K562 (cell line): Measurements from ENCODE around the gene ERF. TPM values are rescaled to one million over a fixed set of nuclear protein-coding genes. Genes with fewer than 3 reads are reported as not detected.

Source experiments
- AFF1 ChIP-seq, 2 experiments: fragments of 450-650 bp; IDR thresholded peaks; 2 replicates each; pipeline ENCODE4 v1.6.1; 2018; ENCODE audit warnings: mild to moderate bottlenecking in 2 of 2, low read depth in 1 of 2; ENCODE audit not compliant: partially characterized antibody in 2 of 2
- ARHGAP35 ChIP-seq: fragments of 450-650 bp; IDR thresholded peaks from 2 replicates; pipeline ENCODE4 v1.6.1; 2018; ENCODE audit not compliant: partially characterized antibody
- ARID4B ChIP-seq: sonication (generic); formaldehyde crosslinking; IDR thresholded peaks from 2 replicates; pipeline ENCODE4 v1.8.0; 2022; ENCODE audit warnings: mild to moderate bottlenecking, missing genetic modification reagents
- ATF1 ChIP-seq, 2 experiments: fragments of 450-650 bp in 1 of 2; IDR thresholded peaks; 2 replicates each; pipeline ENCODE4 v1.6.1; 2016; ENCODE audit warnings: missing compliant biosample characterization in 1 of 2, missing genetic modification characterization in 1 of 2
- BRF2 ChIP-seq: IDR thresholded peaks from 3 replicates; pipeline ENCODE4 v1.6.1; 2011; ENCODE audit warnings: borderline replicate concordance, mild to moderate bottlenecking; ENCODE audit not compliant: insufficient read length, insufficient read depth
- CEBPB ChIP-seq: fragments of 450-650 bp; IDR thresholded peaks from 2 replicates; pipeline ENCODE4 v1.6.1; 2016; ENCODE audit warnings: missing genetic modification characterization, missing compliant biosample characterization
- CHCHD3 ChIP-seq: fragments of 250-450 bp; sonication (Bioruptor Pico); IDR thresholded peaks from 2 replicates; pipeline ENCODE4 v2.1.2; 2022; ENCODE audit warnings: mild to moderate bottlenecking
- ELF1 ChIP-seq: fragments of 200-800 bp; sonication (Bioruptor generic); IDR thresholded peaks from 2 replicates; pipeline ENCODE4 v1.6.1; 2016; ENCODE audit warnings: missing genetic modification characterization, missing compliant biosample characterization
- ETV6 ChIP-seq, 3 experiments: fragments of 150-350 bp in 1 of 3; sonication (generic) in 1 of 3; formaldehyde crosslinking in 1 of 3; IDR thresholded peaks; 2 replicates each; pipeline versions ENCODE4 v1.6.1 to v1.8.0; 2014 to 2022; ENCODE audit warnings: borderline replicate concordance in 2 of 3, low read depth in 2 of 3, antibody characterized with exemption in 1 of 3, low read length in 1 of 3, mild to moderate bottlenecking in 1 of 3, missing genetic modification reagents in 1 of 3
- HDAC2 ChIP-seq: fragments of 450-650 bp; IDR thresholded peaks from 2 replicates; pipeline ENCODE4 v1.6.1; 2016; ENCODE audit warnings: mild to moderate bottlenecking
- ILK ChIP-seq: fragments of 450-650 bp; IDR thresholded peaks from 2 replicates; pipeline ENCODE4 v1.6.1; 2016; ENCODE audit warnings: missing genetic modification characterization, low read depth, mild to moderate bottlenecking, missing compliant biosample characterization, moderate library complexity, borderline replicate concordance
- KLF10 ChIP-seq: fragments of 250-450 bp; sonication (Bioruptor Pico); IDR thresholded peaks from 2 replicates; pipeline ENCODE4 v1.6.1; 2021; ENCODE audit warnings: matching md5 sums
- PHB2 ChIP-seq: fragments of 450-650 bp; IDR thresholded peaks from 2 replicates; pipeline ENCODE4 v1.6.1; 2017; ENCODE audit warnings: low read depth
- THAP7 ChIP-seq: fragments of 250-450 bp; sonication (Bioruptor Pico); IDR thresholded peaks from 2 replicates; pipeline ENCODE4 v1.5.0; 2021
- ZNF75A ChIP-seq: fragments of 450-650 bp; formaldehyde crosslinking; IDR thresholded peaks from 2 replicates; pipeline ENCODE4 v1.4.0; 2020; ENCODE audit warnings: mild to moderate bottlenecking
- ZSCAN29 ChIP-seq: fragments of 450-650 bp; IDR thresholded peaks from 2 replicates; pipeline ENCODE4 v1.6.1; 2017
- polyA plus RNA-seq, 8 experiments: library from polyadenylated mRNA; depleted of rRNA in 4 of 8; stranded (reverse) in 5 of 8; unstranded in 3 of 8; fragments of >200 nt; fragmentation: Nextera tagmentation in 2 of 8; fragmentation: Illumina TruSeq in 1 of 8; extraction: Ambion mirVana in 2 of 8; extraction: Trizol in 1 of 8; gene quantifications; 2 replicates each; pipeline versions ENCODE4 v1.2.1 to v1.2.3, GENCODE V29; 2011 to 2014; ENCODE audit warnings: inconsistent platforms in 1 of 8, missing spikeins in 1 of 8
- total RNA-seq, 7 experiments: library from RNA; depleted of rRNA in 6 of 7; stranded (reverse); fragments of >200 nt in 6 of 7; fragmentation: Illumina TruSeq in 2 of 7; extraction: Trizol in 2 of 7; gene quantifications; 2 replicates each; pipeline versions ENCODE4 v1.2.1 to v1.2.3, GENCODE V29; 2011 to 2021; ENCODE audit warnings: low replicate concordance in 1 of 7

The ERF gene
- total and polyA plus RNA-seq, 9 of the 15 experiments (the other 6 are each of a cell fraction or from before 2014, with no cell fraction given) = 0.03 to 75.4 (median 27.0) TPM

GRCh38 chr19:42199440-42200115, 55.4 kb downstream of the ERF start (continued):
- TF ChIP-seq BRF2 (no peak), ILK (tag) (no peak), ELF1 (tag) (no peak), AFF1 (IDR thresholded peaks at IDR 0.05; ENCODE audit: low read depth in 1 of 2, partially characterized antibody in 2 of 2) (peak; percentile 47 to 64), ETV6 (IDR thresholded peaks at IDR 0.05; ENCODE audit: borderline replicate concordance in 1 of 2, low read depth in 2 of 2, low read length in 1 of 2) (no peak), ETV6 (CRISPR knock-in tag; IDR thresholded peaks at IDR 0.05; ENCODE audit: borderline replicate concordance) (no peak), CEBPB (no peak), ZSCAN29 (no peak), KLF10 (CRISPR knock-in tag) (no peak), THAP7 (CRISPR knock-in tag) (no peak), CHCHD3 (CRISPR knock-in tag) (no peak), ZNF75A (no peak), HDAC2 (peak; percentile 74; the same call in 1 of the 2 replicates), ATF1 (CRISPR knock-in tag; IDR thresholded peaks at IDR 0.05) (no peak), ATF1 (tag; IDR thresholded peaks at IDR 0.05) (peak; percentile 70), PHB2 (0 out of 2 replicates have a peak, but pooled peaks have one; percentile 25), ARID4B (peak; percentile 76), ARHGAP35 (no peak)
